PC-3 (cell line): ENCODE measurements around the gene NECTIN3. TPM values are rescaled to one million over a fixed set of nuclear protein-coding genes. Genes with fewer than 3 reads are reported as not detected.

Experiments used
- ATAC-seq: fragments of 200-7000 bp; cut with Tn5 transposase; 2 replicates; pipeline ENCODE4 v1.9.1; 2020; ENCODE audit warnings: mild to moderate bottlenecking, moderate library complexity
- BruUV-seq: library from RNA; stranded (reverse); fragments of 400-500 nt; replicated peaks from 2 replicates; lab custom pipeline; 2021; lab: Mats Ljungman, UMichigan
- CTCF ChIA-PET: fragments of 300-600 bp; sonication (Branson Sonifier 250); formaldehyde crosslinking; loops from one replicate; lab custom pipeline; 2022; ENCODE audit warnings: antibody characterized with exemption; lab: Charles Lee
- POLR2A ChIA-PET: fragments of 300-600 bp; sonication (Branson Sonifier 250); formaldehyde crosslinking; loops from one replicate; lab custom pipeline; 2022; ENCODE audit warnings: antibody characterized with exemption; ENCODE audit not compliant: unreplicated experiment; lab: Charles Lee
- DNase-seq: peaks from one replicate; pipeline ENCODE4 v3.0.0-alpha.2; 2015
- H2AFZ ChIP-seq: fragments of 300-600 bp; sonication (generic); 2 replicates; pipeline ENCODE4 v1.6.0; 2016; ENCODE audit warnings: antibody characterized with exemption, low read length
- H3F3A ChIP-seq: fragments of 300-600 bp; sonication (generic); one replicate; pipeline ENCODE4 v1.6.0; 2017; ENCODE audit warnings: antibody characterized with exemption, low read length, control low read depth, mild to moderate bottlenecking; ENCODE audit not compliant: unreplicated experiment
- H3K27ac ChIP-seq: fragments of 300-600 bp; sonication (generic); 2 replicates; pipeline ENCODE4 v1.5.1; 2016; ENCODE audit warnings: mild to moderate bottlenecking, low read length
- H3K27me3 ChIP-seq: fragments of 300-600 bp; sonication (generic); 2 replicates; pipeline ENCODE4 v1.6.1; 2016; ENCODE audit warnings: low read length, mixed read lengths
- H3K36me3 ChIP-seq: fragments of 300-600 bp; sonication (generic); 2 replicates; pipeline ENCODE4 v1.6.1; 2016; ENCODE audit warnings: low read depth, mixed run types, low read length, mixed read lengths
- H3K4me1 ChIP-seq: fragments of 300-600 bp; sonication (generic); 2 replicates; pipeline ENCODE4 v1.5.1; 2016; ENCODE audit warnings: low read length; ENCODE audit not compliant: insufficient read depth
- H3K4me2 ChIP-seq: fragments of 300-600 bp; sonication (generic); 2 replicates; pipeline ENCODE4 v1.6.0; 2016; ENCODE audit warnings: low read length
- H3K4me3 ChIP-seq: fragments of 300-600 bp; sonication (generic); 2 replicates; pipeline ENCODE4 v1.5.1; 2016; ENCODE audit warnings: mild to moderate bottlenecking, low read length, mixed read lengths
- H3K79me2 ChIP-seq: fragments of 300-600 bp; sonication (generic); 2 replicates; pipeline ENCODE4 v1.6.1; 2017; ENCODE audit warnings: low read length, mixed read lengths
- H3K9ac ChIP-seq: fragments of 300-600 bp; sonication (generic); 2 replicates; pipeline ENCODE4 v1.6.0; 2016; ENCODE audit warnings: mild to moderate bottlenecking, low read length
- H3K9me2 ChIP-seq: fragments of 300-600 bp; sonication (generic); replicated peaks from 2 replicates; pipeline ENCODE4 v1.6.1; 2016; ENCODE audit warnings: mixed run types, low read length, mixed read lengths
- H3K9me3 ChIP-seq: fragments of 300-600 bp; sonication (generic); 2 replicates; pipeline ENCODE4 v1.6.1; 2016; ENCODE audit warnings: low read length, mixed read lengths
- H4K20me1 ChIP-seq: fragments of 300-600 bp; sonication (generic); 2 replicates; pipeline ENCODE4 v1.6.1; 2016; ENCODE audit warnings: low read length, mixed read lengths
- EZH2 ChIP-seq: fragments of 300-600 bp; sonication (generic); IDR thresholded peaks from one replicate; pipeline ENCODE4 v1.6.1; 2017; ENCODE audit warnings: antibody characterized with exemption, mild to moderate bottlenecking, low read length; ENCODE audit not compliant: unreplicated experiment
- EZH2phosphoT487 ChIP-seq: fragments of 300-600 bp; sonication (generic); IDR thresholded peaks from 2 replicates; pipeline ENCODE4 v1.6.1; 2018; ENCODE audit warnings: mild to moderate bottlenecking, antibody characterized with exemption, low read length, borderline replicate concordance
- intact Hi-C: fragments of 100-400 bp; cut with micrococcal nuclease; formaldehyde crosslinking; loops from 2 replicates; pipeline ENCODE4 v1.9.0; 2023
- total RNA-seq: library from RNA; depleted of rRNA; stranded (reverse); fragments of >200 nt; gene quantifications from 2 replicates; pipeline ENCODE4 v1.2.3, GENCODE V29; 2014
- TF ChIP-seq, protein P1 (sequence below): fragments of 300-600 bp; sonication (generic); conservative IDR thresholded peaks from 2 replicates; pipeline ENCODE4 v1.5.1; 2017; ENCODE audit warnings: antibody characterized with exemption, low read depth, mild to moderate bottlenecking, low read length

NECTIN3 gene
- total RNA-seq, 1 experiment from 2014 or later: 12.8 TPM

DNA sequence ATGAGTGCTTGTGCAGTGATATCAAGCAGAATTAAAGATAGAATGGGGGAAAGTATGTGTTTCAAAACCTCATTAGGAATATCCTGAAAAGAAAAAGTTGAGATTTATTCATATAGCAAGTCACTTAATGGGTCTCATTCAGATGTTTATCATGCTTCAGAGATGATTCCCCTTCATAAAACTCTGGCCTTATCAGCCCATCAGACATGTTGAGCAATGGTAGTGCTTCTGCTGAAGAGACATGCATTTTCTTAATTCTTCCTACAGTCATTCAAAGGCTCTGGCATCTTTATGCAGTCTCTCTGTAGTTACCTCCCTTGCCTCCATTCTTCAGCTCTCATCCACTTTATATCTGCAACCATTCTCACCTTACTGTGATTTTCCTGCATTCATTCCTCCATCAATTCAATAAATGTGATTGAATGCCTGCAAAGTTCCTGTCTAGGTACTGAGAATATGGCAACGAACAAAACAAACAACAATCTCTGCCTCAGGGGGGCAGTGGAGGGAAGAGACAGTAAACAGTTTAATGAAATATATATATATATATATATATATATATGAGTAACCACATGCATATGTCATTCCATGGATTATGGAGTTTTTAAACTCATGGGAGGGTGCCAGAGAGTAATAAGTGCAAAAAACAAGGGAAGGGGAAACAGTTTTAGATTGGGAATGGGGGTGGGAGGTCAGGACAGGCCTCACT is 138.5 kb downstream of the NECTIN3 start:
- peak; percentile 71 for ATAC-seq
- Histone ChIP-seq H3K79me2 (no peaks in the 10 kb centered on the region), H3K4me2 (no peak overlapping the region), H4K20me1 (no peaks in the 10 kb centered on the region), H3K9ac (no peak overlapping the region), H3K27me3 (no peaks in the 10 kb centered on the region), H3K9me3 (no peaks in the 10 kb centered on the region), H2AFZ (no peak overlapping the region), H3K27ac (no peak overlapping the region), H3K4me1 (0 out of 2 replicates have a peak, but pooled peaks cover 4% of the 10 kb centered on the region), H3K9me2 (no peaks in the 10 kb centered on the region), H3F3A (no peaks in the 10 kb centered on the region), H3K4me3 (no peak overlapping the region), H3K36me3 (no peaks in the 10 kb centered on the region)
- TF ChIP-seq, protein P1, sequence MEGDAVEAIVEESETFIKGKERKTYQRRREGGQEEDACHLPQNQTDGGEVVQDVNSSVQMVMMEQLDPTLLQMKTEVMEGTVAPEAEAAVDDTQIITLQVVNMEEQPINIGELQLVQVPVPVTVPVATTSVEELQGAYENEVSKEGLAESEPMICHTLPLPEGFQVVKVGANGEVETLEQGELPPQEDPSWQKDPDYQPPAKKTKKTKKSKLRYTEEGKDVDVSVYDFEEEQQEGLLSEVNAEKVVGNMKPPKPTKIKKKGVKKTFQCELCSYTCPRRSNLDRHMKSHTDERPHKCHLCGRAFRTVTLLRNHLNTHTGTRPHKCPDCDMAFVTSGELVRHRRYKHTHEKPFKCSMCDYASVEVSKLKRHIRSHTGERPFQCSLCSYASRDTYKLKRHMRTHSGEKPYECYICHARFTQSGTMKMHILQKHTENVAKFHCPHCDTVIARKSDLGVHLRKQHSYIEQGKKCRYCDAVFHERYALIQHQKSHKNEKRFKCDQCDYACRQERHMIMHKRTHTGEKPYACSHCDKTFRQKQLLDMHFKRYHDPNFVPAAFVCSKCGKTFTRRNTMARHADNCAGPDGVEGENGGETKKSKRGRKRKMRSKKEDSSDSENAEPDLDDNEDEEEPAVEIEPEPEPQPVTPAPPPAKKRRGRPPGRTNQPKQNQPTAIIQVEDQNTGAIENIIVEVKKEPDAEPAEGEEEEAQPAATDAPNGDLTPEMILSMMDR: peak; percentile 43
- TF ChIP-seq EZH2: no peak
- ChIA-PET CTCF (no interaction called here), POLR2A (no interaction called here)
- no TSS peak for BruUV-seq
- intact Hi-C loops: loop anchor here (5.0 to 10.0 kb wide), 2 partner anchors 127 to 325 kb away; no protein-coding TSS in a partner anchor
- peak; percentile 62 for DNase-seq

DNA sequence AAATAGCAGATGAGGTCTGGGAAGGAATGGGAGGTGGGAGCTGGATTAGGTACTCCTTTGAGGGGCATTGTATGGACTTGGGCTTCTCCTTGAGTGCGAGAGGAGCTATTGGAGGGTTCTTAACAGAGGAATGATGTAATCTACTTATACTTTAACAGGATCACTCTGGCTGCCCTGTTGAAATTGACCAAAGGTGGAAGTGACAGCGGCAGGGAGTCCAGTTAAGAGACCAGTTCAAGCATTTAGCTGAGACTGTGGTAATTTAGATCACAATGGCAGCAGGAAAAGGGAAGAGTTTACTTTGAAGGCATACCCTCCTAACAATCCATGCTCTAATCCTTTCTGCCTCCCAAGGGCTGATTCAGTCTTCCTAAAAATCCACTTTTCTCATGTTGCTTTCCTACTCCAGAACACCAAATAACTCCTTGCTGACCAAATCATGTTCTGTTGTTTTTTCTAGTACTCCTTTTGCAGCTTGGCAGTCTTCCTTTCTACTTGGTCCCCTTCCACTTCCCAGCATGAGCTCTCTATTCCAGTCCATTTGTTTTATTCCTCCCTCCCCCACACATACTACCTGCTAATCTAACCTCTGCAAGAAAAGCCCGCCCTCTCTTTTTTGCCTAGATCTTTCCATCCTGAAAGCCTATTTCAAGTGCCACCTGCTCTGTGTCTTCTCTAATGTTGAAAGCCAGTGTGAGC is 139.4 kb downstream of the NECTIN3 start:
- Histone ChIP-seq H3K9me3 (no peaks in the 10 kb centered on the region), H3K4me2 (no peak overlapping the region), H3K9me2 (no peaks in the 10 kb centered on the region), H3K79me2 (no peaks in the 10 kb centered on the region), H3K9ac (no peak overlapping the region), H3K36me3 (no peaks in the 10 kb centered on the region), H3F3A (no peaks in the 10 kb centered on the region), H3K27ac (no peak overlapping the region), H3K4me3 (no peak overlapping the region), H4K20me1 (no peaks in the 10 kb centered on the region), H2AFZ (no peak overlapping the region), H3K27me3 (no peaks in the 10 kb centered on the region), H3K4me1 (0 out of 2 replicates have a peak, but pooled peaks cover 4% of the 10 kb centered on the region)
- no peak for ATAC-seq
- POLR2A ChIA-PET: no interaction called here
- no TSS peak for BruUV-seq
- intact Hi-C loops: loop anchor here (5.0 to 10.0 kb wide), 2 partner anchors 126 to 324 kb away; no protein-coding TSS in a partner anchor
- no peak for TF ChIP-seq EZH2phosphoT487
- TF ChIP-seq, protein P1: no peak
- no peak for TF ChIP-seq EZH2
- DNase-seq: no peak
- CTCF ChIA-PET: no interaction called here

DNA sequence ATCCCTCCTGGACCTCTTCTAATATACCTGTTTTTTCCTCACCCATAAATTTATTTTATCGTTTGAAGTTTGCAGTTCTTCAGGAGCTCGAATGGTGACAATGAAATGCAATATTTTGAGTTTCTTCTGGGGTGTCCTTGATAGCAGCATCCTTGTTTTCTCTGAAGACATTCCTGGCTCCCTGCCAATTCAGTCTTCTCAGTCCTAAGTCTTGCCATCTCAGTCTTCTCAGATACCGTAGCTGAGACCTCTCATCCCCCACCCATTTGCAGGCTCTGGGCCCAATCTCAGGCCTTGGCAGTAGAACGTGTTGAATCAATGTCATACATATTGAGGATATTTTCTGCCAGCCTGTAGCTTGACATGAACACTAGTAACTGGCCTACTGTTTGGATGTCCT is 140.9 kb downstream of the NECTIN3 start:
- TF ChIP-seq EZH2: no peak
- TF ChIP-seq EZH2phosphoT487: no peak
- TF ChIP-seq, protein P1: no peak
- DNase-seq: no peak
- no peaks in the 10 kb centered on the region for H4K20me1 ChIP-seq
- no TSS peak for BruUV-seq
- no peak overlapping the region for H3K4me2 ChIP-seq
- no peak overlapping the region for H2AFZ ChIP-seq
- no peaks in the 10 kb centered on the region for H3K79me2 ChIP-seq
- no peak for ATAC-seq
- no peaks in the 10 kb centered on the region for H3K27me3 ChIP-seq
- ChIA-PET POLR2A (no interaction called here), CTCF (no interaction called here)
- no peak overlapping the region for H3K27ac ChIP-seq
- H3K4me1 ChIP-seq: 0 out of 2 replicates have a peak, but pooled peaks cover 4% of the 10 kb centered on the region
- H3F3A ChIP-seq: no peaks in the 10 kb centered on the region
- no peaks in the 10 kb centered on the region for H3K9me2 ChIP-seq
- intact Hi-C loops: loop anchor here (5.0 to 10.0 kb wide), 2 partner anchors 125 to 322 kb away; no protein-coding TSS in a partner anchor
- H3K9me3 ChIP-seq: no peaks in the 10 kb centered on the region
- H3K4me3 ChIP-seq: no peak overlapping the region
- no peak overlapping the region for H3K9ac ChIP-seq
- no peaks in the 10 kb centered on the region for H3K36me3 ChIP-seq
